H1 (cell line): ENCODE results near the gene LHFPL3. TPM values are rescaled to one million over a fixed set of nuclear protein-coding genes. Genes with fewer than 3 reads are reported as not detected.

Experiments
- CTCF ChIA-PET: fragments of 300-600 bp; sonication (Branson Sonifier 250); formaldehyde crosslinking; loops from one replicate; lab custom pipeline; 2021; ENCODE audit not compliant: partially characterized antibody; lab: Charles Lee
- POLR2A ChIA-PET: fragments of 300-600 bp; sonication (Branson Sonifier 250); formaldehyde crosslinking; loops from one replicate; lab custom pipeline; 2021; ENCODE audit warnings: inconsistent platforms; ENCODE audit not compliant: partially characterized antibody; lab: Charles Lee
- DNase-seq, 2 experiments: peaks; one replicate each; pipeline versions ENCODE4 v3.0.0 to v3.0.0-alpha.2; 2010 to 2022; ENCODE audit warnings: low spot score in 2 of 2, low read depth in 1 of 2, mixed read lengths in 1 of 2
- FAIRE-seq: peaks from 2 replicates; lab custom pipeline; 2011; peaks lifted over from hg19 to GRCh38; lab: Jason Lieb, UNC
- H2AFZ ChIP-seq: 2 replicates; pipeline ENCODE4 v1.8.1; 2012; ENCODE audit warnings: low read length, inconsistent platforms
- H2AK5ac ChIP-seq: 2 replicates; pipeline ENCODE4 v1.6.1; 2013; ENCODE audit warnings: low read depth, low read length
- H2BK120ac ChIP-seq: replicated peaks from 2 replicates; pipeline ENCODE3; 2013; ENCODE audit warnings: low read depth, low read length, inconsistent platforms
- H2BK12ac ChIP-seq: 2 replicates; pipeline ENCODE4 v1.6.1; 2013; ENCODE audit warnings: low read depth, low read length
- H2BK15ac ChIP-seq: 2 replicates; pipeline ENCODE4 v1.6.1; 2013; ENCODE audit warnings: low read length
- H2BK20ac ChIP-seq: 2 replicates; pipeline ENCODE4 v1.6.1; 2013; ENCODE audit warnings: low read length
- H2BK5ac ChIP-seq: 2 replicates; pipeline ENCODE4 v1.6.1; 2013; ENCODE audit warnings: low read depth, low read length
- H3K14ac ChIP-seq: 2 replicates; pipeline ENCODE4 v1.6.1; 2013; ENCODE audit warnings: inconsistent platforms; ENCODE audit not compliant: insufficient read length
- H3K18ac ChIP-seq: 2 replicates; pipeline ENCODE4 v1.6.1; 2013; ENCODE audit warnings: low read length; ENCODE audit errors: extremely low read depth
- H3K23ac ChIP-seq: 2 replicates; pipeline ENCODE4 v1.6.1; 2013; ENCODE audit warnings: inconsistent platforms; ENCODE audit not compliant: insufficient read length
- H3K23me2 ChIP-seq: 2 replicates; pipeline ENCODE4 v1.6.1; 2013; ENCODE audit warnings: low read depth, low read length
- H3K27ac ChIP-seq: 2 replicates; pipeline ENCODE4 v1.6.1; 2011; ENCODE audit warnings: low read depth, low read length, inconsistent platforms
- H3K27me3 ChIP-seq, 4 experiments: replicated peaks in 1 of 4; 1 replicate in 1 of 4; 2 replicates in 3 of 4; pipeline versions ENCODE4 v1.6.1 to v1.8.1; 2011 to 2013; ENCODE audit warnings: low read length in 3 of 4, mild to moderate bottlenecking in 3 of 4, inconsistent platforms in 2 of 4, mixed read lengths in 2 of 4, moderate library complexity in 1 of 4; ENCODE audit not compliant: control insufficient read depth in 3 of 4, insufficient read depth in 3 of 4; ENCODE audit errors: extremely low read depth in 1 of 4
- H3K36me3 ChIP-seq, 4 experiments: 2 replicates each; pipeline versions ENCODE4 v1.6.1 to v1.8.1; 2011 to 2013; ENCODE audit warnings: mild to moderate bottlenecking in 4 of 4, low read length in 3 of 4, moderate library complexity in 2 of 4, control low read depth in 1 of 4, inconsistent platforms in 1 of 4; ENCODE audit not compliant: insufficient read depth in 4 of 4, control insufficient read depth in 2 of 4
- H3K4ac ChIP-seq: replicated peaks from 2 replicates; pipeline ENCODE3; 2013; ENCODE audit warnings: low read length, low read depth, mixed read lengths, inconsistent platforms; ENCODE audit not compliant: insufficient read length
- H3K4me1 ChIP-seq, 4 experiments: replicated peaks in 1 of 4; 1 replicate in 1 of 4; 2 replicates in 3 of 4; pipeline versions ENCODE4 v1.6.1 to v1.8.1; 2011 to 2013; ENCODE audit warnings: low read length in 3 of 4, inconsistent platforms in 2 of 4, mixed read lengths in 1 of 4; ENCODE audit not compliant: insufficient read depth in 4 of 4, control insufficient read depth in 3 of 4
- H3K4me2 ChIP-seq, 2 experiments: 2 replicates each; pipeline versions ENCODE4 v1.6.1 to v1.8.1; 2011 to 2013; ENCODE audit warnings: low read depth in 2 of 2, low read length in 2 of 2, control low read depth in 1 of 2, inconsistent platforms in 1 of 2, mild to moderate bottlenecking in 1 of 2; ENCODE audit not compliant: insufficient read depth in 1 of 2
- H3K4me3 ChIP-seq, 4 experiments: fragments of 200-600, 300-600 bp in 1 of 4; sonication (generic), shearing (Covaris generic), sonication (Bioruptor Twin) in 1 of 4; 2 replicates each; pipeline versions ENCODE4 v1.5.1 to v1.8.1; 2011 to 2016; ENCODE audit warnings: low read length in 4 of 4, low read depth in 3 of 4, control low read depth in 2 of 4, inconsistent platforms in 2 of 4, mild to moderate bottlenecking in 2 of 4, mixed read lengths in 1 of 4, moderate library complexity in 1 of 4; ENCODE audit not compliant: insufficient read depth in 2 of 4; ENCODE audit errors: extremely low read depth in 1 of 4
- H3K56ac ChIP-seq: replicated peaks from 2 replicates; pipeline ENCODE3; 2013; ENCODE audit warnings: low read depth, mild to moderate bottlenecking, mixed read lengths, low read length, inconsistent platforms; ENCODE audit not compliant: insufficient read length
- H3K79me1 ChIP-seq: 2 replicates; pipeline ENCODE4 v1.6.1; 2013; ENCODE audit warnings: low read depth, low read length, control low read depth
- H3K79me2 ChIP-seq, 2 experiments: 2 replicates each; pipeline versions ENCODE4 v1.6.1 to v1.8.1; 2012 to 2013; ENCODE audit warnings: low read length in 2 of 2, mild to moderate bottlenecking in 2 of 2, inconsistent platforms in 1 of 2; ENCODE audit not compliant: insufficient read depth in 2 of 2, control insufficient read depth in 1 of 2
- H3K9ac ChIP-seq, 4 experiments: replicated peaks in 1 of 4; 1 replicate in 1 of 4; 2 replicates in 3 of 4; pipeline versions ENCODE4 v1.6.1 to v1.8.1; 2011 to 2013; ENCODE audit warnings: low read depth in 3 of 4, low read length in 3 of 4, control low read depth in 2 of 4, mild to moderate bottlenecking in 2 of 4, moderate library complexity in 2 of 4, inconsistent platforms in 1 of 4; ENCODE audit errors: extremely low read depth in 1 of 4
- H3K9me3 ChIP-seq, 2 experiments: 2 replicates each; pipeline versions ENCODE4 v1.6.1 to v1.8.1; 2012 to 2013; ENCODE audit warnings: mild to moderate bottlenecking in 2 of 2, moderate library complexity in 2 of 2, control low read depth in 1 of 2, inconsistent platforms in 1 of 2, low read depth in 1 of 2, low read length in 1 of 2, mixed read lengths in 1 of 2; ENCODE audit not compliant: insufficient read depth in 2 of 2
- H4K20me1 ChIP-seq, 2 experiments: replicated peaks in 1 of 2; 2 replicates each; pipeline versions ENCODE3 to v1.8.1; 2011 to 2013; ENCODE audit warnings: inconsistent platforms in 2 of 2, low read length in 2 of 2, mild to moderate bottlenecking in 1 of 2; ENCODE audit not compliant: insufficient read depth in 2 of 2, control insufficient read depth in 1 of 2
- H4K5ac ChIP-seq: 2 replicates; pipeline ENCODE4 v1.6.1; 2013; ENCODE audit warnings: low read length, low read depth, mixed read lengths, inconsistent platforms; ENCODE audit not compliant: insufficient read length
- H4K8ac ChIP-seq: 2 replicates; pipeline ENCODE4 v1.8.0; 2013; ENCODE audit warnings: mild to moderate bottlenecking, moderate library complexity, low read length, inconsistent platforms; ENCODE audit not compliant: insufficient read depth; ENCODE audit errors: extremely low read depth
- H4K91ac ChIP-seq: replicated peaks from 2 replicates; pipeline ENCODE3; 2013; ENCODE audit warnings: low read length, mixed read lengths, inconsistent platforms; ENCODE audit not compliant: insufficient read length
- ASH2L ChIP-seq: fragments of 200-600, 300-600 bp; sonication (generic); IDR thresholded peaks from one replicate; pipeline ENCODE4 v1.7.1; 2017; ENCODE audit warnings: low read length
- EZH2 ChIP-seq: fragments of 200-600 bp; sonication (generic); IDR thresholded peaks from 2 replicates; pipeline ENCODE4 v1.7.1; 2012; ENCODE audit warnings: low read depth, mild to moderate bottlenecking, moderate library complexity, low read length, inconsistent platforms; ENCODE audit not compliant: severe bottlenecking
- POLR2AphosphoS5 ChIP-seq: IDR thresholded peaks from 2 replicates; pipeline ENCODE4 v1.6.1; 2011; ENCODE audit warnings: low read depth, low read length
- RXRA ChIP-seq: IDR thresholded peaks from 2 replicates; pipeline ENCODE4 v1.6.1; 2011; ENCODE audit warnings: low read depth, mild to moderate bottlenecking, low read length, moderate library complexity; ENCODE audit not compliant: insufficient read depth
- SIX5 ChIP-seq: IDR thresholded peaks from 2 replicates; pipeline ENCODE4 v1.6.1; 2011; ENCODE audit warnings: mild to moderate bottlenecking, low read depth, low read length
- SUZ12 ChIP-seq: fragments of 200-600 bp; sonication (generic); IDR thresholded peaks from 2 replicates; pipeline ENCODE4 v1.6.1; 2012; ENCODE audit warnings: mild to moderate bottlenecking, inconsistent platforms, low read length, moderate library complexity, mixed read lengths
- TAF1 ChIP-seq: IDR thresholded peaks from 2 replicates; pipeline ENCODE4 v1.6.1; 2011; ENCODE audit warnings: mild to moderate bottlenecking, low read depth, low read length
- WGBS, 2 experiments: shearing (Covaris generic) in 1 of 2; methylation state at CpG; one replicate each; pipeline versions ENCODE4 v1.1.6 to v1.1.7; 2013 to 2015; ENCODE audit warnings: low lambda C conversion rate in 2 of 2, mixed read lengths in 2 of 2, inconsistent platforms in 1 of 2, low coverage in 1 of 2, missing lambda C conversion rate in 1 of 2; ENCODE audit not compliant: insufficient replicate concordance in 2 of 2, insufficient coverage in 1 of 2, insufficient read length in 1 of 2; ENCODE audit errors: extremely low coverage in 1 of 2, missing lambda C conversion rate in 1 of 2; 5-methylcytosine and 5-hydroxymethylcytosine counted together
- polyA plus RNA-seq, 7 experiments: library from polyadenylated mRNA; depleted of rRNA in 3 of 7; stranded (reverse) in 5 of 7; unstranded in 2 of 7; fragments of >200 nt in 5 of 7; fragments of 200-250 nt in 2 of 7; gene quantifications; 1 replicate in 5 of 7; 2 replicates in 1 of 7; 4 replicates in 1 of 7; pipeline versions ENCODE4 v1.2.1 to v1.2.3, GENCODE V29; 2011 to 2013; ENCODE audit warnings: missing spikeins in 2 of 7, mixed read lengths in 2 of 7
- total RNA-seq: library from RNA; stranded (reverse); fragmentation: NEBNext Ultra II Directional; extraction: Animal tissue kit (Norgen Biotek cat#: 25700); gene quantifications from 2 replicates; pipeline ENCODE4 v1.2.1, GENCODE V29; 2021

LHFPL3 gene
- total and polyA plus RNA-seq, 2 of the 8 experiments (the other 6 are each of a cell fraction or from before 2014, with no cell fraction given) = 0.24 to 0.50 TPM

DNA sequence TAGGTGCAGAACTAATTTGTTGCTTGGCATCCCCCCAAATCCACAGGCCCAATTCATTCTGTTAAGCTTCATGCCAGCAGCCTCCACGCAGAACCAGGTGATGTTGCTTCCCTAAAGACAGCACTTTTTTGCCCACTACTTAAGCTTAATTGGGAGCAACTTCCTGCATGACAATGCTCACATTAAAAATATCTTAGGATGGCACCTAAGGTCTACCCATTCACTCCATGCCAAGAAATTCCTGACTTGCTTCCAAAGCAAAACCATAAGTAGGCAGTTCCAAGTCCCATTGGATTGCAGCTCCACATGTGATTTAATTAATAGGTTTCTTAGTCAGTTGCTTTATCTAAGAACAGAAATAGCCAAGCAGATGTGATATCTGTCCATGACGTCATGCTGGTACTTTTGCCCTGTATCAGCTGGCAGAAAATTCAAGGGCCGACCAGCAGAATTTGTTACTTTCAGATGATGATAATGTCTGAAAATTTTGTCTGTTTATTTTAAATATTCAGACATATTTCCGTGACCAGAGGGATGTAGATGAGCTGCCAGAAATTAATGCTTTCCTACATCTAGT lies 325.5 kb downstream of the LHFPL3 start:
- FAIRE-seq (no peak), DNase-seq (no peak)
- Histone ChIP-seq H2BK15ac (no peak overlapping the region), H3K36me3 (no peaks in the 10 kb centered on the region), H3K4me2 (no peak overlapping the region), H3K18ac (no peak overlapping the region), H3K27me3 (no peaks in the 10 kb centered on the region), H3K9ac (no peak overlapping the region), H2BK5ac (no peak overlapping the region), H2BK20ac (no peak overlapping the region), H3K79me2 (no peaks in the 10 kb centered on the region), H2AFZ (no peak overlapping the region), H3K14ac (no peak overlapping the region), H2AK5ac (no peak overlapping the region), H3K4ac (no peak overlapping the region), H2BK12ac (no peak overlapping the region), H3K23me2 (no peaks in the 10 kb centered on the region), H4K8ac (no peak overlapping the region), H3K9me3 (peaks cover 6 to 14% of the 10 kb centered on the region in 2 experiments; a peak in 2 of 4 replicates), H4K5ac (no peak overlapping the region), H3K23ac (no peak overlapping the region), H4K20me1 (no peaks in the 10 kb centered on the region), H3K27ac (no peak overlapping the region), H2BK120ac (no peak overlapping the region), H3K79me1 (no peaks in the 10 kb centered on the region), H3K4me3 (no peak overlapping the region), H3K56ac (no peak overlapping the region), H3K4me1 (no peaks in the 10 kb centered on the region), H4K91ac (no peak overlapping the region)
- TF ChIP-seq SUZ12 (no peak), POLR2AphosphoS5 (no peak), EZH2 (no peak), TAF1 (no peak), RXRA (no peak), SIX5 (no peak), ASH2L (no peak)
- WGBS, 2 experiments = 89% methylated on average over 4 of the region's 4 CpGs; no CpG with 5 or more reads in 1 of the 2 experiments
- CTCF ChIA-PET = interaction anchor here (1.8 to 6.4 kb wide), 3 partner anchors 10 to 208 kb away, joined by 7 to 58 read pairs (median 7); no protein-coding TSS in a partner anchor
- POLR2A ChIA-PET = no interaction called here
